Aorta (tissue), 4 donors: ENCODE results near the gene TMEM252. TPM values are rescaled to one million over a fixed set of nuclear protein-coding genes. Genes with fewer than 3 reads are reported as not detected.

Experiments
- polyA plus RNA-seq, 2 donors: library from polyadenylated mRNA; stranded (reverse); fragments of 200-250 nt; gene quantifications; one replicate each; pipeline ENCODE4 v1.2.3, GENCODE V29; 2013
- total RNA-seq, 2 donors: library from RNA; stranded (reverse); fragmentation: NEBNext Ultra II Directional; extraction: Animal tissue kit (Norgen Biotek cat#: 25700); gene quantifications; one replicate each; pipeline ENCODE4 v1.2.1, GENCODE V29; 2021
- donor health status: healthy with polysubstance abuse.
- donor health status: Bipolar disorder and iron deficiency.
- donor health status: DM: no; HTN: no; CAD: no.
- donor health status: DM: yes; HTN: yes; CAD: no.

The TMEM252 gene
- total and polyA plus RNA-seq, 4 donors, result 0.75 TPM; not detected in 3

Other genes starting within 250 kb of the TMEM252 start
- not detected for gene FOXD4L3, start 238.0 kb downstream of the TMEM252 start, total RNA-seq
- gene FOXD4L3, start 238.0 kb downstream of the TMEM252 start, polyA plus RNA-seq, result not detected
- gene PGM5, start 184.3 kb downstream of the TMEM252 start, total RNA-seq, result 100 to 1,000 TPM; 118 to 124 TPM
- 10 to 100 TPM; 33.7 to 39.7 TPM for gene PGM5, start 184.3 kb downstream of the TMEM252 start, polyA plus RNA-seq
- 1 to 10 TPM; 8.2 to 8.8 TPM for gene PIP5K1B, start 164.4 kb upstream of the TMEM252 start, total RNA-seq
- gene PIP5K1B, start 164.4 kb upstream of the TMEM252 start, polyA plus RNA-seq, result 10 to 100 TPM in 1 of 2 donors, under 1 TPM in 1; 0.82 to 14.5 TPM